Activated CD8-positive, alpha-beta memory T cell treated with anti-CD3 and anti-CD28 coated beads, Interleukin-2, amount 50 U/mL, for 1 hour (primary cell): Measurements from ENCODE around the gene CTXN1.

Source experiments
- DNase-seq: peaks from one replicate; pipeline ENCODE4 v3.0.0-alpha.2; 2020; ENCODE audit errors: extremely low read depth

Gene CTXN1

DNA sequence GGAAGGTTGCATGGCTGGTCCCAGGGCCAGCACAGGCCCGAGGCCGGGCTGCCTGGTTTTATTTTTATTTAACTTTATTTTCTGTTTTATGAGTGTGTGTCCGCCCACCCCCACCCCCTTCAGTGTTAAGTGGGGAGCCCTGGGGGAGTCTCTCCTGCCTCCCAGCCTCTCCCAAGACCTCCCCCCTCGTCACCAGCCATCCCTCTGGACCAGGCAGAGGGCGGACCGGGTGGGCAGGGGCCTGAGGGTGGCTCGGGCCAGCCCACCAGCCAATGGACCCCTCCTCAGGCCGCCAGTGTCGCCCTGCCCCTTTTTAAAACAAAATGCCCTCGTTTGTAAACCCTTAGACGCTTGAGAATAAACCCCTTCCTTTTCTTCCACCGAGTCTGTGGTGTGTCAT lies 11.8 kb downstream of the CTXN1 start:
- no peak for DNase-seq

DNA sequence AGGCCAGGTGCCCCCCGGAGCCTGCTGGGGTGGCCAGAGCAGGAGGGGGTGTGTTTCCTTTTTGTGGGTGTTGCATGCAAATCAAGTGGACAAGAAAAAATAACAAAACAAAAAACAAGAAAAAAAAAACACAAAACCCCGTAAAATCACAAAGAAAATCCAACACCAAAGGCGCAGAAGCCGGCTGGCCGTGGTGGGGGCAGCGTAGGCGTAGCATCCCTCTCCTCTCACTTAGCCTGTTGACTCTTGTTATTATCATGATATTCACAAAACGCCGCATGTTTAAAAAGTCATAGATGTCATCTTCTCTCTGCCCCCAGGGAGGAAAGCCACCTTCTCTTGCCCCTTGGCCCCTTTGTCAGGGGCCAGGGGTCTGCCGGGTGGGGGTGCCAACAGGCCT lies 12.3 kb downstream of the CTXN1 start:
- no peak for DNase-seq

DNA sequence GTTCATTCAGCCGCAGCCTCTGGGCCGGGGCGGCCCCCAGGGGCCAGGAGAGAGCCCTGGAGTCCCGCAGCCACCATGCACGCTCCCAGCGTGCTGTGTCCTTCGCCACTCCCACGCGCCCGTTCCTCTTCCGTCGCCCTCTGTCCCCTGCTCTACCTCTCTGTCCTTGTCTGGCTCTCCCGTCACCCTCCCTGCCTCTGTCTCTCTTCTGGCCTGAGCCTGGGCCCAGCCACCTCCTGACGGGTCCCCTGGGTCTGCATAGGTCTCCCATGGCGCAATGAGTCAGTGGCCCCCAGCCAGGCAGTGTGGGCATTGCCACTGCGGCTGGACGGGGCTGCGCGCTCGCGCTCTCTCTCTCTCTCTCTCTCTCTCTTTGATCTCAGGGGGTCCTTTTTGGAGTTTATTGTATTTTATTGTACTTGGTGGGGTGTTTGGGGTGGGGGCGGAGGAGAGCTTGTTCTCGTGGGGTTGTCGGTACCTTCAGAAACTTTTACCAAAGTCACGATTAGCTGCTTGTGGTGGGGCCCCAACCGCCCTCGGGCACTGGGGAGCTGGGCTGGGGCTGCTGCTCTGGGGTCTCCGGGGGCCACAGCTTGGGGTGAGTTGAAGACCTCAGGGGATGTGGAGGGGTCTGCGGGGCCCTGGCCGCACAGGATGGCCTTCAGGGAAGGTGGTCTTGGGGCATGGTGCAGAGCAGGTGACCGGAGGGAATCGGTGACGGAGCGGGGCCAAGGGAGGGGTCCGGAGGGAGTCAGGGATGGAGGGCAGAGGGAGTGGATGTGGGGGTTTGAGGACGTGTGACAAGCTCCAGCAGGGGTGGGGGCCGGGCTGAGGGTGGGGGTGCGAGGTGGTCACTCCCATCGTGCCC lies 13.0 kb downstream of the CTXN1 start:
- DNase-seq, result no peak

DNA sequence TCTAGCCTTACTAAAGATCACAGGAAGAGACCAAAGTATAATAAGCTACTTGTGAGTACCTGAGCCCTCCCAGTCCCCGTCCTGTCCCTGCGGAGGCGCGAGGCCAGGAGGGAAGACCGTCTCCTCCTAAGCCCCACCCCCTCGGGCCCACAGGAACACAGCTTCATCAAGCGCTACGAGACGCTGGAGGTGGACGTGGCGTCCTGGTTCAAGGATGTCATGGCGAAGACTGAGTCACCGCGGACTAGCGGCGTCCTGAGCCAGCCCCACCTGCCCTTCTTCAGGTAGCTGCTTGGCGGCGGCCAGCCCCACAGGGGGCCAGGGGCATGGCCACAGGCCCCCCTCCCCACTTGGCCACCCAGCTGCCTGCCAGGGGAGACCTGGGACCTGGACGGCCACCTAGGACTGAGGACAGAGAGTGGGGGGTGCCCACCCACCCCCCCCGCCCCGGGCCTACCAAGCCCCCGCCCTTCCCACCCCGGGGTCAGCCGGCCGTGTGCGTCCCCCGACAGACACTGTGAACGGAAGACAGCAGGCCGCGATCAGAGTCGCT lies 13.7 kb downstream of the CTXN1 start:
- DNase-seq, result no peak

DNA sequence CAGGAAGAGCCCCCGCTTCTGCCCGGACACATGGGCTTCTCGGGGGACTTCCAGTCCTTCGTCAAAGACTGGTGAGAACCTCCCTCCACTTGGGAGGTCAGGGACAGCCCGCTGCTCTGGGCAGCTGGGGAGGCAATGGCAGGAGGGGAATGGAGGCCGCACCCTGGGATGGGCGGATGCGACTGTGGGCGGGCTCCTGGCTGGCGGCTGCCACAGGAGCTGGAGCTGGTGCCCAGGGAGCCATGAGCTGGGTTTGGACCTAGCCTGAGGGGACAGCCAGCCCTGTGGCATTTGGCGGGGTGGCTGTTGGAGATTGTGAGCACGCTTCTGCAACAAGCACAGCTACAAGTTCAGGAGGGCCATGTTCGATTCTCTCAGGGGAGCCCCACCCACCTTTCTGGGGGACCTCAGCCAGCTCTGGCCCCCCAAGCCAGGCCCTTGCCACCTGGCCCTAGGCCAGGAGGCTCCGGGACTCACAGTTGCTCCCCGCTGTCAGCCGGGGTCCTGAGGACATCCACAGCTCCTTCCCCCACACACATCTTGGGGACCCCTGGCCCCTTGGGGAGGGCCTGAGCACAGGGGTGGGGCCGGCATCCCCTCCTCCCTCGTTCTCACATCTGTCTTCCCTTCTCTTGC lies 14.3 kb downstream of the CTXN1 start:
- no peak for DNase-seq

DNA sequence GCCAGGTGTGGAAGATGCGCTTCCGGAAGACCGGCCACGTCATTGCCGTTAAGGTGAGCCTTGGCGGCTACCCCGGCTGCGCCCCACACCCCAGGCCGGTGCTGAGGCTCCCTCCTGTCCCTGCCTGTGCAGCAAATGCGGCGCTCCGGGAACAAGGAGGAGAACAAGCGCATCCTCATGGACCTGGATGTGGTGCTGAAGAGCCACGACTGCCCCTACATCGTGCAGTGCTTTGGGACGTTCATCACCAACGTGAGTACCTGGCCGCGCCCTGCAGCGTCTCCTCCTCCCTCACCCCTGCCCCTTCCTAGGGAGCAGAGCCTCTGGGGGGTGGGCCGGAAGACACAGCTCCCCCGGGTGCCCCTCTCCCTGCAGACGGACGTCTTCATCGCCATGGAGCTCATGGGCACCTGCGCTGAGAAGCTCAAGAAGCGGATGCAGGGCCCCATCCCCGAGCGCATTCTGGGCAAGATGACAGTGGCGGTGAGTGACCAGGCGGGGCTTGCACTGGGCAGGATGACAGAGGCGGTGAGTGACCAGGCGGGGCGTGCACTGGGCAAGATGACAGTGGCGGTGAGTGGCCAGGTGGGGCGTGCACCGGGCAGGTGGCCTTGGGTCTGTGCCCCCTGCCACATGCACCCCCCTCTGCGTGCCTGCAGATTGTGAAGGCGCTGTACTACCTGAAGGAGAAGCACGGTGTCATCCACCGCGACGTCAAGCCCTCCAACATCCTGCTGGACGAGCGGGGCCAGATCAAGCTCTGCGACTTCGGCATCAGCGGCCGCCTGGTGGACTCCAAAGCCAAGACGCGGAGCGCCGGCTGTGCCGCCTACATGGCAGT lies 15.4 kb downstream of the CTXN1 start:
- DNase-seq, result no peak

DNA sequence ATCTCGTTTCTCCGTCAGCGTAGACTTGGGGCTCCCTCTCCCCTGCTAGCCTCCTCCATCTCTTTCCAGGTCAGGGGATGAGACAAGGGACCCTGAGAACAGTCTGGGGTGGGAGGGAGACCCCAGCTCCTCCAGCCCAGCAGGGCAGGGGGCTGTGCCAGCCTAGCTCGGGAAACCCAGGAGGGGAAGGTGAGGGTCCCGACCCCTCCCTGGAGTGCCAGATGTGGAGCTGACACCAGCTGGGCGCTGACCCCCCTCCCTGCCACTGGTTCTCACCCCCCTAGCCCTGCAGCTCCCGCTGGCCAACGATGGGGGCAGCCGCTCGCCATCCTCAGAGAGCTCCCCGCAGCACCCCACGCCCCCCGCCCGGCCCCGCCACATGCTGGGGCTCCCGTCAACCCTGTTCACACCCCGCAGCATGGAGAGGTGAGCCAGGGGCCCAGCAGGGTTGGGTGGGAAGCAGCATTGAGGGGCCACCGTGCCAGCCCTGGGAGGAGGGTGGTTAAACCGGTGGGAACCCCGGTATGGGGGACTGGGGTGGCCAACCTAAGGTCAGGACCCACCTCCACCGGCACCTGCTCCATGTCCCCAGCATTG lies 16.4 kb downstream of the CTXN1 start:
- no peak for DNase-seq

DNA sequence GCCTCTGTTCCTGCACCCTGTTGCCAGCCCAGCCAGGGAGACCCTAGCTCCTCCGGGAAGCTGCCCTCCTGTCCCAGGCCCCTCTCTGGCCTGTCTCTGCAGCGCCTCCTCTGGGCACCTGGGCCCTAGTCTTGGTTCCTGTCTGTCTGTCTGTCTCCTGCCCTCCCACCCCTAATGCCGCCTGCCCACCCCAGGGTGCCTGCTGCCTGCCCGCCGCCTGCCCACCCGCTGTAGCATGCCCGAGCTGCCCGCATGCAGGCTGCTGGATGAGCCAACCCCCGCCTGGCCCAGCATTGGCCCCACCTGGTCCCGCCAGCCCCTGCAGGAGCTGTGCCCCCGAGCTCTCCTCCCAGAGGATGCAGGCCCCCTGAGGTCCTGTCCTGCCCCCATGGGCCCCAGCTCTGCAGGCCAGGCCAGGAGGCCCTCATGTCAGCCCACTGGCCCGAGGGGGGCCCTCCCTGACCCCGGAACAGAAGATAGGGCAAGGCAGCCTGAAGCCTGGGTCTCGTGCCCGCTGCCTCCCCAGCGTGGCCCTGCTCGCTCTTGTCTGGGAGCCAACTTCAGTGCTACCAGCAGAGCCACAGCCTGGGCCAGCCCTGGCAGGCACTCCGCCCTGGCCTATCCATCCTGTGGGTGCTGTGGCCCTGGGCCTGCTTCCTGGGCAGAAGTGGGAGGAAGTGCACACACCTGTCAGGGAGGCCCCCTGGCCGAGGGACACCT lies 17.0 kb downstream of the CTXN1 start:
- no peak for DNase-seq

DNA sequence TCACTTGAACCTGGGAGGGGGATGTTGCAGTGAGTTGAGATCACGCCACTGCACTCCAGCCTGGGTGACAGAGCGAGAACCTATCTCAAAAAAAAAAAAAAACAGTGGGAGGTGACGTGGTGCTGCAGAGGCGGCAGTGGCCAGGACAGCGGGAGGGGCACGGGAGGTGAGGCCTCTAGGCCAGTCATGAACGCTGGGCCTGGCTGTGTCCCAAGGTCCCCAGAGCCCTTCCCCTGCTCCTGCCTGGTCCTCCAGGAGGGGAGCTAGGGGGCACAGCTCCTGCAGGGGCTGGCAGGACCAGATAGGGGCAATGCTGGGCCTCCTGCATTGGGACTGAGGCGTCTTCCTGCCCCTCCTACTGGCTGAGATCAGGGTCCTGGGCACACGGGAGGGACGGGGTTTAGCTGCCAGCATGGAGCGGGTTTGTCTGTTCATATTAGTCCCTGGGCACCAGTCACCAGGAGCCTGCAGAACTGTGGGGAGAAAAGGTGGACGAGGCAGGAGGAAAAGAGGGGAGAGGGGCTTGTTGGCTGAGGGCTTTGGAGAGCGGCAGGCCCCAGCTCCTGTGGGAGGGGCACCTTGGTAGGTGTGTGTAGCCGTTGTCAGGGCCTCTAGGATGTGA lies 17.7 kb downstream of the CTXN1 start:
- no peak for DNase-seq

DNA sequence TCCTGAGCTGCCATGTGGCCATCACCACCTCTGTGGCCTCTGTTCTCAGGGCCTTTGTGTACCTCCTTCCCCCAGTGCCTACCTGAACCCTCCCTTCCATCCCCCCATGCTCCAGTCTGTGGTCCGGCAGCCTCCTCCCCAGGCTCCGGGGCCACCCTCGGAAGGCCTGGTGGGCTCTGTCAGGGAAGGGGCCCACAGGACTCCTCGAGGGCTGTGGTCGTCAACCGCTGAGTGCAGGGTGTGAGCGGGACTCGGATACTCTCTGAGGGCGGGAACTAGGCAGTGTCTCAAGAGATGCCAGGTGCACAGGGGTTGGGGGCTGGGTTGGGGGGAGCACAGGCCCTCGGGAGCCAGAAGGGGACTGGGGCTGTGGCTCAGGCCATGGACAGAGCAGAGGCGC lies 18.4 kb downstream of the CTXN1 start:
- DNase-seq, result no peak

DNA sequence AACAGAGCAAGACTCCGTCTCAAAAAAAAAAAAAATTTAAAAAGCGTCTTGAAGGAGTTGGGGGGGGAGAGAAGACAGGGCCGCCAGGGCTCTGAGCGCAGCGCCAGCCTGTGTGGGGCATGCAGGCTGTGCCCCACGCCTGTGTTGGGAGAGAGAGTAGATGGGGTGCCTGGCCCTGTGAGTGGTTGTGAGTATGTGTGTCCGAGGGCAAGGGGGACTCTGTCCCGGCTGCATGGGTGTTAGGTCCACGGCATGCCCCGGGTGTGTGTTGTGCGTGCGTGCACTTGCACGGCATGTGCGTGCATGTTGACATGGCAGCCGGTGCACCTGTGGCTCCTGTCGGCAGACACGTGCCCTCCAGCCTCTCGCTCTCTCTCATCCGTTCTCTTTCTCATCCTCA lies 18.8 kb downstream of the CTXN1 start:
- DNase-seq, result no peak

DNA sequence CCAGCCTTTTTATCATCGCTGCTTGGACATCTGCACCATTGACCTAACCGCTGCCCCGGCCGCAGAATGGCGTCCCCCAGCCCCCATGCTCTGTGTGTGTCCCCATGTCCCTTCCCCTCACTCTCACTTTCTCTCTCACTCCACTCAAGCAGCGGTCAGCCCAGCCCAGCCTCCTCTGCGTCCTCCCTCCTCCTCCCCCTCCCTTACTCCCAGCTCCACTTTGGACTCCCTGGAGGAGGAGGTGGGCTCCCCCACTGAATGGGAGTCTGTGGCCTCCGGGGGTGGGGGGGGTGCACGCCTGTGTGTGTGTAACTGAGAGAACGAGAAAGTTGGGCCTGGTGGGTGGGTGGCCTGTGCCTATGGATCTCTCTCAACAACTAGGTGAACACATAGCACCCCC lies 20.1 kb downstream of the CTXN1 start:
- no peak for DNase-seq

DNA sequence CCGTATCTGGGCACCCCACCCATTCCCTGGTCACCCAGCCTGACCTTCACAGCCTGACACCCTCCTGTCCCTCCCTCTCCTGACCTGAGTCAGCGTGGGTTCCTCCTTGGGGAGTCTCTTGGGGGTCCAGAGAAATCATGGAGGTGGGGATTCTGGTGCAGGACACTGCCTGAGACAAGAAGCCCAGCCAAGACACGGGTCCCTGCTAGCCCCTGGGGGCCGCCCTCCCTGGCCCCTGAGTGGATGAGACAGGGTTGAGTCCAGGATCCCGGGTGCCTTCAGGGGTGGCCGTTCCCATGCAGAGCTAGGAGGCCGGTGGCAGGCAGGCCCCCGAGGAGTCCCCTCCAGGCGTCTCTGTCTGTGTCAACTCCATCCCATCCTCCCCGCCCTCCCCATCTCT lies 20.7 kb downstream of the CTXN1 start:
- DNase-seq, result no peak

DNA sequence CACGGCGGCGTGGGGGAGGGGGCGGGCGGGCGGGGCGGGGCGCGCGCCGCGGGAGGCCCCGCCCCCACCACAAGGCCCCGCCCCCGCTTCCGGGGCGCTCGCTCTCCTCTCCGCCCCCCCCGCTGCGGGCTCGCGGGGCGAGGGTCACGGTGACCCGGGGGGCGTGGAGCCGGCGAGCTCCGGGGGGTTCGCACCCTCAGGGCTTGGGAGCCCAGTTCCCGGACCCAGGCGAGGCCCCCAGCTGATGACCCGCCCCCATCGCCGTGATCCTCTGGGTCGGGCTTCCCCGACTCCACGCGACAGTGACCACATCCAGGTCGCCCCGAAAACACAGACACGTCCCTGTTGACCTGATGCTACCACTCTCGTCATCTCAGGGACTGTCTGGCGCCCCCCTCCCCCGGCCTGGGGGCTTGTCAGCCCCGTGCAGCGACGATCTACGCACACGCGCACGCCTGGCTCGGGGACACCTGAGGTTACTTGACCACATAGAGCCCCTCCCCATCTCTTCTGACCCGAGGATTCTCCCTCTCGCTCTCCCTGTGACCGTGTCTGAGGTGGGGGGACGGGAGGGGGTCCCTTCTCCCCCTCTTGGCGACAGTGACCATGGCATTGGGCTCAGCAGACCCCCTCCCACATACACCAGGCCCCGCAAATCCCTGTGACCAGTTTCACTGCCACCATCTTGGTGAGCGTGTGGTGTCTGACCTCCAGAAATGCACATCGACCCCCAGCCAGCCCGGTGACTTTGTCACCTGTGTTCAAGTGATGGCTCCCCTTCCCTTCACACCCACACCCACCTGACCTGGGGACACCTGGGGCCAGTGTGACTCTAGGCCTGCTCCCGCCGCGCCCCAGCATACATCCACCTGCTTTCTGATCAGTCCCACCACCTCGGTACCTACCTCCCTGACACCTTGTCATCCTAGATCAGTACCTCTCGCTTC lies 21.6 kb downstream of the CTXN1 start:
- DNase-seq, result peak; percentile 52

DNA sequence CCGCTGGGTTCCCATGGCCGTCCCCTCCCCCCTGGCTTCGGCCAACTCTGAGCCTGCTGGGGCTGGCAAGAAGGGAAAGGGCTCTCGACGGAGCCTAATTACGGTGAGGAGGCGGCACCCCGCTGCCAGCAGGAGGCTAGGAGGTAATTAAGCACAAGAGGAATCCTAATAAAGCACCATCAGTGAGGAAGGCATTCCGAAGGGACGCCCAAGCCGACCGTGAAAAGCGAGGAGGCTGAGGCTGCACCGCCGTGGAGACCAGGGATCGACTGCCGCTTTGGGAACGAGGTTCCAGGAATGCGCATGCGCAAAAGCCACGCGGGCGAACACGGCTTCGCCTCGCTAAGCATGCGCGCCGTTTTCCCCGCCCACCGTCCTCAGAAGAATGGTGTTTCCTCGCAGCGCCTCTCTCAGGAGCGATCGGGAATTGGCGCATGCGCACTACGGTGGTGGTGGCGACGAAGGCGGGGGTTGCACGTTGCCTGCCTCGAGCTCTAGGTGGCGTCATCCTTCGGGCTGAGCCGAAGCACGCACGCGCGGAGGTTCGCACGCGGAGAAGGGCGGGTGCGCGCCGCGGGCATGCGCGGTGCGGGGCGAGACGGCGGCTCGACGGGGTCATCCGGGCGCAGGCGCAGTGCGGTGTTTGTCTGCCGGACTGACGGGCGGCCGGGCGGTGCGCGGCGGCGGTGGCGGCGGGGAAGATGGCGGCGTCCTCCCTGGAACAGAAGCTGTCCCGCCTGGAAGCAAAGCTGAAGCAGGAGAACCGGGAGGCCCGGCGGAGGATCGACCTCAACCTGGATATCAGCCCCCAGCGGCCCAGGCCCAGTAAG lies 22.5 kb downstream of the CTXN1 start, which contains the start of gene MAP2K7:
Gene MAP2K7, plus strand, starts transcription at position 634 of the 830 bp plus-strand sequence. Its CDS starts 68 bp downstream, at position 702.
- peak; percentile 100 for DNase-seq

DNA sequence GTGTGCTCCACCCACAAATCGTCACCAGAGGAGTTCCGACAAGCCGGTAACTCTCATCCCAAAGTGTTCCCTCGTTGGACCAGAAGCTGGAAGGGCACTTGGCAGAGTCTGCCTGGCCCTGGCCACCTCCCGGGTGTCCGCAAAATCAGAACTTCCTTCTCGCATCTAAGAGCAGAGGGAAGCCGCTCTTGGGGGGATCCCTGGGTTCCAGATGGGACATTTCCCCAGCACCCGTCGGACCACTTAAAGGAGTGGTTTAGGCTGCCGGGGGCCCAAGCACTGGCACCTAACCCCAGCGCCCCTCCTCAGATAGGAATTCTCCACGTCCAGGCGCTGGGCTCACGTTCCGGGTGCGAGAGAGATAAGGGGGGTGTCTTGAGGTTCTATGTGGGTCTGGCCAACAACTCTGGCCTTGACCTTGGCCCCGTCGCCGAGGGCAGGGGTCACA lies 23.1 kb downstream of the CTXN1 start:
- DNase-seq, result no peak

DNA sequence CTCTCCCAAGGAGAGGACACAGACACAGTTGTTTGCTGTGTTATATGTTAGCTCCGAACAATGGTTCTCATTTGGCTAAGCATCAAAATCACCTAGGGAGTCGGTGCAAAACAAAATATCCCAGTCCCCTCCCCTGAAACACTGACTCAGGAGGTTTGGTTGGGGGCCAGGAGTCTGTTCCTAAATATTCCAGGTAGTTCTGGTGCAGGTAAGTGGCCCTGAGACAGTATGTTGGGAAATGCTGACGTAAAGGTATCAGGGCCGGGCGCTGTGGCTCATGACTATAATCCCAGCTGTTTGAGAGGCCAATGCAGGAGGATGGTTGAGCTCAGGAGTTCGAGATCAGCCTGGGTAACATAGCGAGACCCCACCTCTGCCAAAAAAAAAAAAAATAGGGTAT lies 24.6 kb downstream of the CTXN1 start:
- DNase-seq, result no peak

DNA sequence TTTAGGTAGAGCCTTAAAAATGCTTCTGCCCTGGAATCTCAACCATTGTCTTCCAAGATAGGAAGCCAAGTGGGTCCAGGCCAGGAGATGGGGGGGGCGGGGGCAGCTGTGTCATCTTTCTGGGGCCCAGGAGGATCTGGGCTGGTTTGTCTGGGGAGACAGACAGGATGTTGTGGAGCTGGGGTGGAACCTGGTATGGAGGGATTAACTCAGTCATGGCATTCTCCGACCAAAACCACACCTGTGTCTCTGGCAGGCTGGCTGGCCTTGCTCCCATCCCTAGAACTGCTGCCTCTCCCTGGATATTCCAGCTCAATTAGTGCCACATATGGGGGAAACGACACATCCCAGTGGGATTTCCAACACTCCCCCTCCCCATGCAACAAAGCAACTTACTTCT lies 25.0 kb downstream of the CTXN1 start:
- DNase-seq, result no peak
